Esophagus muscularis mucosa (tissue), 4 donors: ENCODE measurements around the gene THADA. TPM values are rescaled to one million over a fixed set of nuclear protein-coding genes. Genes with fewer than 3 reads are reported as not detected.

Experiments used
- DNase-seq: peaks from one replicate; pipeline ENCODE4 v3.0.0-alpha.2; 2017; ENCODE audit errors: extremely low spot score
- H3K27ac ChIP-seq, 4 donors: fragments of 200-600 bp; sonication (generic); replicated peaks in 1 of 4; 1 replicate in 3 of 4; 2 replicates in 1 of 4; pipeline ENCODE4 v1.5.1; 2016 to 2019; ENCODE audit warnings: mild to moderate bottlenecking in 1 of 4
- H3K27me3 ChIP-seq, 4 donors: fragments of 200-600 bp; sonication (generic); one replicate each; pipeline versions ENCODE4 v1.5.1 to v1.6.0; 2016 to 2019
- H3K36me3 ChIP-seq, 4 donors: fragments of 200-600 bp; sonication (generic); one replicate each; pipeline ENCODE4 v1.5.1; 2016 to 2019
- H3K4me1 ChIP-seq, 4 donors: fragments of 200-600 bp; sonication (generic); one replicate each; pipeline ENCODE4 v1.5.1; 2016 to 2019
- H3K4me3 ChIP-seq, 4 donors: fragments of 200-600 bp; sonication (generic); 1 replicate in 2 of 4; 2 replicates in 2 of 4; pipeline ENCODE4 v1.5.1; 2016 to 2019; ENCODE audit warnings: mild to moderate bottlenecking in 4 of 4, moderate library complexity in 1 of 4
- H3K9me3 ChIP-seq, 4 donors: fragments of 200-600 bp; sonication (generic); 1 replicate in 3 of 4; 2 replicates in 1 of 4; pipeline ENCODE4 v1.5.1; 2016 to 2019
- EP300 ChIP-seq: sonication (generic); formaldehyde crosslinking; IDR thresholded peaks from one replicate; pipeline ENCODE4 v1.6.1; 2017; ENCODE audit warnings: antibody characterized with exemption
- POLR2A ChIP-seq: fragments of 450-650 bp; IDR thresholded peaks from one replicate; pipeline ENCODE4 v1.6.1; 2017; ENCODE audit warnings: antibody characterized with exemption, moderate library complexity, mild to moderate bottlenecking, low read depth
- POLR2AphosphoS5 ChIP-seq, 2 donors: sonication (generic); formaldehyde crosslinking; IDR thresholded peaks; one replicate each; pipeline ENCODE4 v1.6.1; 2017; ENCODE audit warnings: antibody characterized with exemption in 2 of 2
- WGBS: methylation state at CpG from one replicate; pipeline ENCODE4 v1.1.5; 2018; 5-methylcytosine and 5-hydroxymethylcytosine counted together
- intact Hi-C: fragments of 100-400 bp; cut with DNase I; formaldehyde crosslinking; loops from one replicate; pipeline ENCODE4 v1.15.1; 2023
- total RNA-seq, 4 donors: library from RNA; depleted of rRNA; stranded (reverse); fragments of >200 nt; gene quantifications; one replicate each; pipeline versions ENCODE4 v1.1.0 to v1.2.1, GENCODE V29; 2016
- TF ChIP-seq, protein P1 (sequence below), 3 experiments: fragments of 200-600 bp in 2 of 3; fragments of 450-650 bp in 1 of 3; sonication (generic) in 2 of 3; IDR thresholded peaks; one replicate each; pipeline ENCODE4 v1.5.1; 2017 to 2019; ENCODE audit warnings: antibody characterized with exemption in 3 of 3, mild to moderate bottlenecking in 2 of 3, moderate library complexity in 1 of 3

THADA gene
- total RNA-seq, 4 donors from 2014 or later, result 17.2 to 28.7 (median 21.3) TPM

DNA sequence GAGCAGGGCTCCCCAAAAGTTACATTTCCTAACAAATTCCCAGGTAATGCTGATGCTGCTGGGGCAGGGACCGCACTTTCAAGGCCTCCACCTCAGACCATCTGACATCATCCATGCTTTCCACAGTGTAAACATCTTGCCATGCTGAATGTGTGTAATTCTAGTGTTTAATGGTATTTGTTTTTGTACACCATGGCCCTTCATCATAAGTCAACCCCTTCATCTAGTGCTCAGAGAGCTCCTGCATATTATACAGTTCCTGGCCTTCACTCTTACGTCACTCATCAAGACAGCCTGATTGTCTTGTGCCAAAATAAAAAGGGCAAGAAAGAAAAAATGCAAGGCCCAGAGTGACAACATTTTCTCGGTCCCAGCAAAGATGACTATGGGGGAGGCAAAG, 291.9 kb downstream of the THADA start:
- intact Hi-C loops, result no loop called here
- Histone ChIP-seq H3K27ac (peak overlapping the region; percentile 49 to 88 (median 72)), H3K4me1 (peaks cover 55 to 74% (median 64%) of the 10 kb centered on the region in 4 donors), H3K27me3 (no peaks in the 10 kb centered on the region), H3K36me3 (no peaks in the 10 kb centered on the region), H3K4me3 (no peak overlapping the region), H3K9me3 (no peaks in the 10 kb centered on the region)
- 89% methylated on average over 3 of the region's 3 CpGs for WGBS
- TF ChIP-seq EP300, result no peak
- TF ChIP-seq, protein P1, sequence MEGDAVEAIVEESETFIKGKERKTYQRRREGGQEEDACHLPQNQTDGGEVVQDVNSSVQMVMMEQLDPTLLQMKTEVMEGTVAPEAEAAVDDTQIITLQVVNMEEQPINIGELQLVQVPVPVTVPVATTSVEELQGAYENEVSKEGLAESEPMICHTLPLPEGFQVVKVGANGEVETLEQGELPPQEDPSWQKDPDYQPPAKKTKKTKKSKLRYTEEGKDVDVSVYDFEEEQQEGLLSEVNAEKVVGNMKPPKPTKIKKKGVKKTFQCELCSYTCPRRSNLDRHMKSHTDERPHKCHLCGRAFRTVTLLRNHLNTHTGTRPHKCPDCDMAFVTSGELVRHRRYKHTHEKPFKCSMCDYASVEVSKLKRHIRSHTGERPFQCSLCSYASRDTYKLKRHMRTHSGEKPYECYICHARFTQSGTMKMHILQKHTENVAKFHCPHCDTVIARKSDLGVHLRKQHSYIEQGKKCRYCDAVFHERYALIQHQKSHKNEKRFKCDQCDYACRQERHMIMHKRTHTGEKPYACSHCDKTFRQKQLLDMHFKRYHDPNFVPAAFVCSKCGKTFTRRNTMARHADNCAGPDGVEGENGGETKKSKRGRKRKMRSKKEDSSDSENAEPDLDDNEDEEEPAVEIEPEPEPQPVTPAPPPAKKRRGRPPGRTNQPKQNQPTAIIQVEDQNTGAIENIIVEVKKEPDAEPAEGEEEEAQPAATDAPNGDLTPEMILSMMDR (IDR thresholded peaks at IDR 0.05), result no peak
- TF ChIP-seq POLR2A, result no peak
- TF ChIP-seq POLR2AphosphoS5 (IDR thresholded peaks at IDR 0.05), result no peak
- DNase-seq, result no peak

DNA sequence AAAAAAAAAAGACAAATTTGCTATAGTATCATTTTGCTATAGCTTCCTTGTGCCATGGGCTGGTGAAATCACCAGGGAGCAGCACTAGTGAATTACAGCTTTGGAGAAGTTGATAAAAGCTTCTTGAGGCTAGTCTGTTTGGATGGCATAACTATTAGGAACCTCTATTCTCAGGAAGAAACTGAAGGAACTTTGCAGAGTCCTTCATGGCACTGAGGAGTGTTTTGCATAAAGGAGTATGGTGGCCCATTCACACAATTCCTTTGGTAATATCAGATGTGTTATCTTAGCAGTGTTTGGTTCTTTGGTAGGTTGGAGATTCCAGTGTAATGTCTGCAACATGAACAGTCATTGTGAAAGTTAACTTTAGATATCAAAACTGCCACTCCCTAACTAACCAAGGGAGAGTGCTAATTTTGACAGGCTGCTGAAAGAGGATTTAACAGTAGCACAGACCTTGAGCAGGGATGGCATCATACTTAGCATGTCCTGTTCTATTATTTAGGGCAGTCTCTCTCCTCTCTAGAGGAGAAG, 292.8 kb downstream of the THADA start:
- no peaks in the 10 kb centered on the region for H3K36me3 ChIP-seq
- no peak for DNase-seq
- no peak overlapping the region for H3K4me3 ChIP-seq
- H3K27me3 ChIP-seq, result no peaks in the 10 kb centered on the region
- TF ChIP-seq POLR2AphosphoS5 (IDR thresholded peaks at IDR 0.05) (no peak), POLR2A (no peak), EP300 (no peak)
- TF ChIP-seq, protein P1 (IDR thresholded peaks at IDR 0.05), result no peak
- intact Hi-C loops, result no loop called here
- peaks cover 55 to 74% (median 64%) of the 10 kb centered on the region in 4 donors for H3K4me1 ChIP-seq
- H3K27ac ChIP-seq, result peak overlapping the region in 3 of 4 donors; percentile 23 to 88 (median 49)
- no peaks in the 10 kb centered on the region for H3K9me3 ChIP-seq

DNA sequence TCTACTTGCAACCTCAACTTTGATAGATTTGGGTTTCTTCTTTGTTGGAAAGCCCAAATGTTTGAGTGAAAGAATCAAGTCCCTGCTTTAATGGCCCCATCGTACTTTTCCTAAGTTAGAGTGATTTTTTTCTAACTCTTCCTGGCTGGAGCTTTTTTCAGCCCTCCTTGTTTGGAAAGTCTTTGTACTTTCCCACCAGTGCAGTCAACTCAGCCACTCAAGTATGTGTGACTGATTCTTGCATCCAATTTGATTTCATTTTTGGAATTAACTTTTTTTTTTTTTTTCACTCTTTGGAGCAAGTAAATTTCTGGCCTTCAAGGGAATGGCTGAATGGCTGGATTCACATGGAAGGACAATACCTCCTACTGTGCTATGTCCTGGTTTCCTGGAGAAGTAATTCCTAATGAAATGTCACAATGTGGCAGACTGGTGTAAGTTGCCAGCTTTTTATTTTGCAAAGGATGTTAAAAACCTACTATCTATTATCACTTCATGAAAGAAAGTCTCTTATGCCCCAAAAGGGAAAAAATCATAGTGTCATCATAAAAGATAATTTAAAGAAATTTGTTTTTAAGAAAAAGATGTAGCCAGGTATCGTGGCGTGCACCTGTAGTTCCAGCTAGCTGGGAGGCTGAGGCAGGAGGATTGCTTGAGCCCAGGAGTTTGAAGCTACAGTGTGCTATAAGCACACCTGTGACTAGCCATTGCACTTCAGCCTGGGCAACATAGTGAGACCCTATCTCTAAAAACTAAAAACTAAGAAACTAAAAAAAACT, 293.5 kb downstream of the THADA start:
- 78% methylated on average over 3 of the region's 3 CpGs for WGBS
- Histone ChIP-seq H3K27ac (peak overlapping the region; percentile 23 to 88 (median 45)), H3K4me1 (peaks cover 55 to 74% (median 64%) of the 10 kb centered on the region in 4 donors), H3K9me3 (no peaks in the 10 kb centered on the region), H3K4me3 (no peak overlapping the region), H3K27me3 (no peaks in the 10 kb centered on the region), H3K36me3 (no peaks in the 10 kb centered on the region)
- intact Hi-C loops, result no loop called here
- TF ChIP-seq POLR2A (no peak), POLR2AphosphoS5 (IDR thresholded peaks at IDR 0.05) (no peak), EP300 (no peak)
- TF ChIP-seq, protein P1 (IDR thresholded peaks at IDR 0.05), result no peak
- DNase-seq, result no peak

DNA sequence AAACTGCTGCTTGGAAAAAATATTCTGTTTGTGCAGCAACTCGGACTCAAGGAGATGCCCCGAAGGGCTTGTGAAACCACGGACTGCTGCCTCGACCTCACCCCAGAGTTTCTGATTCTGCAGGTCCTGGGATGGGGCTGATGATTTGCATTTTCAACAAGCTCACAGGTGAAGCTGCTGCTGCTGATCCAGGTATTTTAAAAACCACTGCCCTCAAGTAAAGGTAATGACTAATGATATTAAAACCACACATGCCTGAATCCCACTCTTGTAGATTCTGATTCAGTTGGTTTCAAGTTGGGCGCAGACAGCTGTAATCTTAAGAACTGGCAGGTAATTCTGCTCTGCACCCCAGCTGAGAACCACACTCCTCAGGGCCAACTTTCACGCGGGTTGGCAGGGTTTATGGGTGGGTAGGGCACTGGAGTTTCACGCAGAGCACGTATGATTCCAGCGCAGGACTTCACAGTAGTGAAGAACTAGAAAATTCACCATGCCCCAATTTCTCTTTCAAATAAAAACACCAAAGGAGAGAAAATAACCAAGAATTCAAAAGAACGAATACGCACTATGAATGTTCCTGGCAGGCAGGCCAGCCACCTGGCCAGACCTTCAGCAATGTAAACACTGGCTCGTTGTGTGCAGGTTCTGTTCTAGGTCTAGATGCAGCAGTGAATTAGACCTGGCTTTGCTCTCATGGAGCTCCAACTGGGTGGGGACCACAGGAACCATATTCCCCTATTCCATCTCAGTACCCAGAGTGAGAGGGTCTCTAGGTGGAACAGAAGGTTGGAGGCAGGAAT, 294.9 kb downstream of the THADA start:
- H3K9me3 ChIP-seq, result no peaks in the 10 kb centered on the region
- 70% methylated on average over 13 of the region's 13 CpGs for WGBS
- H3K4me3 ChIP-seq, result peak overlapping the region in 1 of 4 donors; percentile 42
- peaks cover 43 to 66% (median 56%) of the 10 kb centered on the region in 4 donors for H3K4me1 ChIP-seq
- no peaks in the 10 kb centered on the region for H3K27me3 ChIP-seq
- TF ChIP-seq, protein P1 (IDR thresholded peaks at IDR 0.05), result no peak
- TF ChIP-seq EP300, result no peak
- peak; percentile 18 to 57 for TF ChIP-seq POLR2AphosphoS5 (IDR thresholded peaks at IDR 0.05)
- no peak for TF ChIP-seq POLR2A
- intact Hi-C loops, result no loop called here
- peak overlapping the region; percentile 8 to 88 (median 52) for H3K27ac ChIP-seq
- no peaks in the 10 kb centered on the region for H3K36me3 ChIP-seq
- no peak for DNase-seq
